ENCODE results near the gene C6orf62.
"Not testable (repeated sequence)": the region's sequence is repeated elsewhere in the genome, so short reads cannot be mapped to it uniquely, and the experiment has no call there.

C6orf62 gene

DNA sequence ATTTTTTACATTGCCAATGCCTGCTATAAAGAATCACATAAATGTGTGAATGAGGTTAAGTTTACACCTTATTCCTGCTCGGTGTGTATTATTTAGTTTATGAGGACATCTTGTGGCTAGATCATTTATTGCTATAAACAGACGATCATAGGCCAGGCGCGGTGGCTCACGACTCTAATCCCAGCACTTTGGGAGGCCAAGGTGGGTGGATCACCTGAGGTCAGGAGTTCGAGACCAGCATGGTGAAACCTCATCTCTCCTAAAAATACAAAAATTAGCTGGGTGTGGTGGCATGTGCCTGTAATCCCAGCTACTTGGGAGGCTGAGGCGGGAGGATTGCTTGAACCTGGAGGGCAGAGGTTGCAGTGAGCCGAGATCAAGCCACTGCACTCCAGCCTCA lies 23.3 kb downstream of the C6orf62 start:
- not testable (repeated sequence) for H3K4me3 ChIP-seq (ENCODE audit: low read length)
- peak; percentile 11 for DNase-seq (ENCODE audit: low read depth)
- TF ChIP-seq, protein P1, sequence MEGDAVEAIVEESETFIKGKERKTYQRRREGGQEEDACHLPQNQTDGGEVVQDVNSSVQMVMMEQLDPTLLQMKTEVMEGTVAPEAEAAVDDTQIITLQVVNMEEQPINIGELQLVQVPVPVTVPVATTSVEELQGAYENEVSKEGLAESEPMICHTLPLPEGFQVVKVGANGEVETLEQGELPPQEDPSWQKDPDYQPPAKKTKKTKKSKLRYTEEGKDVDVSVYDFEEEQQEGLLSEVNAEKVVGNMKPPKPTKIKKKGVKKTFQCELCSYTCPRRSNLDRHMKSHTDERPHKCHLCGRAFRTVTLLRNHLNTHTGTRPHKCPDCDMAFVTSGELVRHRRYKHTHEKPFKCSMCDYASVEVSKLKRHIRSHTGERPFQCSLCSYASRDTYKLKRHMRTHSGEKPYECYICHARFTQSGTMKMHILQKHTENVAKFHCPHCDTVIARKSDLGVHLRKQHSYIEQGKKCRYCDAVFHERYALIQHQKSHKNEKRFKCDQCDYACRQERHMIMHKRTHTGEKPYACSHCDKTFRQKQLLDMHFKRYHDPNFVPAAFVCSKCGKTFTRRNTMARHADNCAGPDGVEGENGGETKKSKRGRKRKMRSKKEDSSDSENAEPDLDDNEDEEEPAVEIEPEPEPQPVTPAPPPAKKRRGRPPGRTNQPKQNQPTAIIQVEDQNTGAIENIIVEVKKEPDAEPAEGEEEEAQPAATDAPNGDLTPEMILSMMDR (conservative IDR thresholded peaks at IDR 0.05; ENCODE audit: low read depth, low read length) = peak; percentile 34

DNA sequence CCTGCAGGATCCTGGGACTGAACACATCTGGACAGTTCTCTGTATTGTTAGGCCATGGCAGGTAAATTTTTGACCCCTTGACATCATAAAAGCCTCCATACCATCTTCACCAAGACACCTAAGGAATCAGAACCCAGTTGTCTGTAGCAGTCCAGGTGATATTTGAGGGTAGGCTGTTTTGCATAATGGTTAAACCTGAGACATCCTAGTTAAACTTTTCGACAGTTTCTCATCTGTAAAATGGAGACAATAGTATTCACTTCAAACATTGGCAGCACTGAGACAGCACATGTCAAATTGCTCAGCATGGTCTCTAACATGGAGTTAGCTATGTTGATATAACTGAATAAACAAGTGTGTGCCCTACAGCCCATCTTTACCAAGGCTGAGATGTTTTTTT lies 24.8 kb downstream of the C6orf62 start:
- TF ChIP-seq, protein P1 (conservative IDR thresholded peaks at IDR 0.05; ENCODE audit: low read depth, low read length) = no peak
- DNase-seq (ENCODE audit: low read depth) = no peak
- H3K4me3 ChIP-seq (ENCODE audit: low read length) = no peak overlapping the region

DNA sequence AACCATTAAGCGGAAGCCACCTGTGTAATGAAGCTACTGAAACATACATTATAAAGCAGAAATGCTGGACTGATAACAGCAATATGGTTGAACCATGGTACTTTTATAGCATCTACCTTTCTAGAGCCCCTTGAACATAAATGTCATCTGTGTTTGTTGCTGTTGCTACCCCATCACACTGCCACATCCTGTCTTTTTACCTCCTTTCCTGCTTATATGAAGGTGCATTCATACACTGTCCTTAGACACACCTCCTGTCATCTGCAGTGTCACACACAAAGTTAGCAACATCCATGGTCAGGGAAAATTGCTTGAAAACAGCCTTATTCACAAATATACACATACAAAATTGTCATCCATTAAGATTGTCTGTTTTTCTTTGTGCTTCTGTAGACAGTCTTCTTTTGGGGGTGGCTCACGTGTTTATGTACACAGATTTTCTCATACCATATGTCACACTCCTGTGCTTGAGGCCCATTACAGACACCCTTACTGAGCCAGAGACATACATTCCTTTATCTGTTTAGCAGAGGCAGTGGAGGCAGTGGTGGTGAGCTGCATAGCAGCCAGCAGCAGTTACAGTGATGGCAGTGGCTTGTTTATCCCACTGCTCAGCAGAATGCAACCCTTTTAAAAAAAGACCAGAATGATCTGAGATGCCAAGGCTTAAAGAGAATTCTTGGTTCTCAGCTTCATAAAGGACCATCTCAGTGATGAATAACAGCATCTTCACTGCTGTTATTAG lies 25.9 kb downstream of the C6orf62 start:
- H3K4me3 ChIP-seq (ENCODE audit: low read length) = no peak overlapping the region
- TF ChIP-seq, protein P1 (conservative IDR thresholded peaks at IDR 0.05; ENCODE audit: low read depth, low read length) = no peak
- no peak for DNase-seq (ENCODE audit: low read depth)

DNA sequence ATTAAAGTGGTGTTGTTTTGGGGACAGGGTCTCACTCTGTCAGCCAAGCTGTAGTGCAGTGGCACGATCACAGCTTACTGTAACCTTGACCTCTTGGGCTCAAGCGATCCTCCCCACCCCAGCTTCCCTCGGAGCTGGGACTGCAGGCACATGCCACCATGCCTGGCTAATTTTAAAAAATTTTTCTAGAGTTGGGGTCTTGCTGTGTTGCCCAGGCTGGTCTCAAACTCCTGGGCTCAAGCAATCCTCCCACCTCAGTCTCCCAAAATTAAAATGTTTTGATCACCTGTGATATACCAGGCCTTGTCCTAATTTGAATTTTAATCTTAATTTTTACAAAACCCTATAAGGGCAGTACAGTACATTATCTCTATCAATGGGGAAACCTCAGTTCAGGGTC lies 26.5 kb downstream of the C6orf62 start:
- H3K4me3 ChIP-seq (ENCODE audit: low read length) = no peak overlapping the region
- TF ChIP-seq, protein P1 (conservative IDR thresholded peaks at IDR 0.05; ENCODE audit: low read depth, low read length) = no peak
- DNase-seq (ENCODE audit: low read depth) = no peak

DNA sequence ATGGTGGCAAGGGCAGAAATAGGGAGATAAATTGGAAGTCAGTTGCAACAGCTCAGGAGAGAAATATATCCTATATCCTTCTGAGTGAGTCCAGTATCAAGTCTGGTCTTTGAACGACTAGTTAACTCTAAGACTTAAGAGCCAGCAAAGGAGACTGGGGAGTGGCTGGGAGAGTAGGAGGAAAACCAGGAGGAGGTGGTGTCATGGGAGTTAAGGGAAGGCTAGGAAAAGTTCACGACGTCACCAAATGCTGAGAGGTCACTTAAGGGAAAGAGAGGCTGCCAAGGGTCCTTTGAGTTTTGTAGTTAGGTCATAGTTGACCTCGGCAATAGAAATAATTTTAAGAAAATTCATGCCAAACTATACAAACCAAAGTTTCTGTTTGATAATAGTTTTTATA lies 27.0 kb downstream of the C6orf62 start:
- DNase-seq (ENCODE audit: low read depth) = no peak
- H3K4me3 ChIP-seq (ENCODE audit: low read length) = no peak overlapping the region
- TF ChIP-seq, protein P1 (conservative IDR thresholded peaks at IDR 0.05; ENCODE audit: low read depth, low read length) = no peak

DNA sequence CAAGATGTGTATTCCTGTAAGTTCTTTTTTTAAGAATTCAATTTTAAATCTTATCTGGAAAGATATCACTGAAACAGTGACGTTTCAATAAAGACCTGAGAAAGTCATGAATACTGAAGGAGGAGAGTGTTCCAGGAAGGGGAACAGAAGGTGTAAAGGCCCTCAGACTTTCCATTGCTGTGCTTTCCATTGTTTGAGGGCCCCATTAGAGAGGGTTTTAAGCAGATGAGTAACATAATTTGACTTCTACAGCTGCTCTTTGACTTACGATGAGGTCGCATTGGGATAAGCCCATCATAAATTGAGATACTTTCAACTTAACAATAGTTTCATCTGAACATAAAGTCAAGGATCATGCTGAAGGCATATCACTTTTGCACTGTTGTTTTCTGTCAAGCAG lies 27.4 kb downstream of the C6orf62 start:
- H3K4me3 ChIP-seq (ENCODE audit: low read length) = no peak overlapping the region

DNA sequence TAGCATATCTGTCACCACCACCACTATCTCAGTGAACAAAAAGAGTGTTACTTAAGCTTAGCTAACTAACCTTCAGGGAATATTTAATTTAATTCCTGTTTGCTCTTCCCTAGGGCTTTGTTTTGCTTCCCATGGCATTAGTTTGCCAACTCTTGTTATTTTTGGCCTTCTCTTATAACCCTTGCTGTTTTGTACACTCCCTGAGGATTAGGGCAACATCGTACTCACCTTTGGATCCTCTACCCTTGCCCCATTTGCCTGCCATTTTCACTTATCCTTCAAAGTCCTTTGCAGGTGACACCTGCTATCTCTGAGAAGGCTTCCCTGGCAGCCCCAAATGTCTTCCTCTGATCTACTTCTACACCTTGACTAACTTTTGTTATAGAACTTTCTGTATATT lies 28.4 kb downstream of the C6orf62 start:
- H3K4me3 ChIP-seq (ENCODE audit: low read length) = no peak overlapping the region
- DNase-seq (ENCODE audit: low read depth) = no peak
- TF ChIP-seq, protein P1 (conservative IDR thresholded peaks at IDR 0.05; ENCODE audit: low read depth, low read length) = no peak

More for the DNA sequence above, 27.4 kb downstream of the C6orf62 start:
- TF ChIP-seq, protein P1 (conservative IDR thresholded peaks at IDR 0.05; ENCODE audit: low read depth, low read length) = no peak
- no peak for DNase-seq (ENCODE audit: low read depth)

Data from retinal pigment epithelial cell (primary cell).